NCI-H69 (cell line): ENCODE data around the gene MOB3A.

Experiments
- DNase-seq: peaks from one replicate; lab custom pipeline; 2025; lab: John Stamatoyannopoulos, UW

MOB3A gene

DNA sequence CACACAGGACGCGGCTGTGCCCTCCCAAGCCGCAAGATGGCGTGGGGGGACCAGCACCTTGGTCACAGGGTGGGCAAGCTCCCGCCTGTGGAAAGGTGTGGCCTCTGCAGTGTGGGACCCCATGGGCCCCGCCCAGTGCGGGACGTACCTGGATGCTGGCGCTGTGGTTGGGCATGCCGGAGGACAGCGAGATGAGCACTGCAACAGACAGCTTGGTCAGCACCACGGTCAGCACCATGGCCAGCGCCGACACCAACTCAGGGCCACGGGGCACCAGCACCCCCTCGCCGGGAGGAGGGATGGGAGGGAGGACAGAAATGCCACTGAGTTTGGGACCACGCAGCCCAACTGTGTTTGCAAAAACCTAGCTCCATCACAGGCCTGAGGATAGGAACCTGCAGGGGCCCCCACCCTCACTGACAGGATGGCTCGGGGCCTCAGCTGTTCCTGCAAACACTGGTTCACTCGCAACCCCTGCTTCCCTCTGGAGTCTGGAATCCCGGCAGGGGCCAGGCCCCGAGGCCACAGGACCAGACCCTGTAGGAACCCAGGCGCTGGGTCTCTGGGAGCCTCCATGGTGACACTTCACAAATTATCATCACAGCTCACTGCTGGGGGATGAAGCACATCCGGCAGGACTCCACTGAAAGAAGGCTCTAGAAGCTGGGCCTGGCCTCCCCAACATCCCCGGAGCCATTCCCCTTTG is 27.7 kb upstream of the MOB3A start:
- DNase-seq, result no peak

DNA sequence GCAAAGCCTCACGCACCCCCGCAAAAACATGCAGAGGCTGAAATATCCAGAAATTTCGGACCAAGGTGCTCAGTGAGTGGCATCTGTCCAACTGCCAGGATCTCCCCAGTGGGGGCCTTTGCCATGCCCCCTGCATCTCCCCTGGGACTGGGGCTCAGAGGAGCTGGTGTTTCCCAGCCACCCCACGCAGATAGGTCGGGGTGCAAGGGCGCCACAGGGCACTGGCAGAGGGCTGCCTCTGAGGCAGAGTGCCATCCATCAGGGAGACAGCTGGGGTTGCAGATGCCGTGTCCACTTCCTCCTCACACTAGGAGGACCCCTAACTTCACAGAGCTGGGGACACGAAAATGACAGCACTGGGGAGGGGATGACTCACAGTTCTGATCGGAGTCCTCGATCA is 26.9 kb upstream of the MOB3A start:
- no peak for DNase-seq

DNA sequence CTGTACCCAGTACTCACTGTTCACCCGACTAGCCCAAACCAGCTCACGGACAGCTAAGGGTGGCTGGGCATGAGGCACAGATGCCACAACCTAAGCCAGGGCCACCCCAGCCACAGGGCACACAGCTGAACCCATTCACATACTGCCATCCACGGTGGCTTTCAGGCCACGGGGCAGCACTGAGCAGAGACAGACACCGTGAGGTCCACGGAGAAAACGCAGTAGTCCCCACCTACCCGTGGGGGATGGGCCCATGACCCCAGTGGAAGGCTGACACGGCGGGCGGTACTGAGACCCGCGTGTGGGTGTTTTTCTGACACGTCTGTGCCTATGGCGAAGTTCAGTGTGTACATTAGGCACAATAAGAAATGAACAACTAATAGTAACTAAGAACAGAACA is 26.1 kb upstream of the MOB3A start:
- no peak for DNase-seq

DNA sequence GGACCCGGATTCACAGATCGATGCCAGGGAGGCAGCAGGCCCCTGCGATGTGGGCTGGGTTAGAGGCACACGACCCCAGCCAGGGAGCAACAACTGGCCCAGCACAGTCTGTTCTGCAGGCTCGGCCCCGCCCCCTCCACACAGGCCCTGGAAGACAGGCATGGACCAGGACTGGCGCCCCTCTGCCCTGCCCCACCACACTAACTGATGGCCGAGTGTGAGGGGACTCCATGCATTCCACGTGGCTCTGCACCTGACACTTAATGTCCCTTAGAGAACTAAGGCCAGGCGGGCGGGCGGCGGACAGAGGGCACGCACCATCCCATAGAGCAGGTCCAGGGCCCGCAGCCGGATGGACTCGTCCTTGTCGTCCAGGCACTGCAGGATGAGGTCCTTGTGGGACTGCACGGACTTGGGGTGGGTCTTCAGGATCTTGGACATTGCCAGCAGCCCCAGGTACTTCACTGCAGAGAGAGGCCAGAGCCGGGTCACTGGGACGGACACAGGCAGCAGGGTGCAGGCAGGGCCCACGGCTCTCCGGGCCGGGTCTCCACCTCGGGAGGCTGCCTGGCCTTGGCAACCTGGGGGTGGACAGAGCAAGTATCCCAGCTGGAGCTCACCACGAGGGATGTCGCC is 25.4 kb upstream of the MOB3A start:
- DNase-seq, result no peak

DNA sequence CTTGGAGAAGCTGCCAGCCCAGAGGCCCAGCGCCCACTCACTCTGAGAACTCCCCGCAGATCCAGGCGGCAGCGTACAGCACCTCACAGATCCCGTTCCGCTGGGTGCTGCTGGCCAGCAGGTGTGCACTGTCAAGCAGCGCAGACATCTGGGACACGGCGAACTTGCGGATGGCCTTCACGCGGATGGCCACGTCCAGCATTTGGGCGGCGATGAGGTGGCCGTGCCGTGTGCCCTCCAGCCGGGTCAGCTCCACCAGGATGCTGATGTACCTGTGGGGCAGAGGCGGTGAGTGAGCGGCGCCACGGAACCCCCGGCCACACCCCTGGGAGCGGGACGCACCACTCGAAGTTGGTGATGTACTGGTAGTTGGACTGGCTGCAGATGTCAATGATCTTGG is 24.7 kb upstream of the MOB3A start:
- no peak for DNase-seq

DNA sequence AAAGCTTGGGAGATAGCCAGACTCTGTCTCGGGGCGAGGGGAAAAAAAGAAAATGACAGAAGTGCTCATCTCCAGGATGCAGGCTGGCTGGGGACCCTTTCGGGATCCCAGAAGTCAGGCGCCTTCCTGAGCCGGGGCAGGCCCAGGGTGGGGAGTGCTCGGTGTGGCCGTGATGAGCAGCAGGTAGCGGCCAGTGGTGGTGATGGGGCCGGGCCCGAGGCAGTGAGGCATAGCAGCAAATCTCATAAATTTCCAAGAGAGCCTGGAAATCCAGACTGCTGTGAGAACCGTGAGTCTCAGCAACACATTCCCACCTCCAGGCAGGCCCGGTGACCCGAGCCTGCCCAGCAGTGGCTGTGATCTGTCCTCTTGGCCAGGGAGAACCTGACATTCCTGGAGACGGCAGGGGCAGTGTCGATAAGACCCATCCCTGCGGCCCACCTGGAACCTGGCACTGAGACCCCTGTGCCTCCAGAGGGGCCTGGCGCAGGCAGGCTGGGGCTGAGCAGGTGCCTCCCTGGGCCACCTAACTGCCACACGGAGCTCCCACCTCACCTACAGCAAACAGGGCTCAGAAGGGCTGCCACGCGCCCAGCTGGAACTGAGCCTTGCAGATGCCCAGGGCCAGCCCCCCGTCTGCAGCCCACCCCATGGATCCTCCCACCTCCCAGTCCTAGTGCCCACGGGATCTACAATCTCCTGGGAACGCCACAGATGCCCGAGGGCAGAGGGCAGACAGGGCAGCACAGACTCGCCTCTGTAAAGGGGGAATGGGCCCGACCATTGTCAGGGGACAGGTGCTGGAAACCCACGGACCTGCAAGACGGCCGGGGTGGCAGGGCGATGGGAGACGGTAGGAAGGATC is 24.0 kb upstream of the MOB3A start:
- no peak for DNase-seq

DNA sequence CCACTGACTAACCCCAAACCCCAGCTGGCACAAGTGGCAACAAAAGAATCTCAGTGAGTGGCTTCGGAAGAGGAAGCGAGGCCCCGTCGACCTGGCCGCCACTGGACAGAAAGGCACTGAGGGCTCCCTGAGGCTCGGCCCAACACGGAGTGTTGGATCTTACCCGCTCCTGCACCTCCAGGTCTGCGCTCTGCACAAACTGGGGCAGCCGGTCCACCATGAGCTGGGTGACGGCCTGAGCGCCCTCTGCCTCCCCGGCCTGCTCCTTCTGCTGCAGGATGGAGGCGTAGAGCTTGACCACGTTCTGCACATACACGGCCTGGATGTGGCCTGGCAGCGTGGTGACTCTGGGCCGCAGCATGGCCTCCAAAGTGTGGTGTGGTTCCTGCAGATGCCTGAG is 22.3 kb upstream of the MOB3A start:
- no peak for DNase-seq

DNA sequence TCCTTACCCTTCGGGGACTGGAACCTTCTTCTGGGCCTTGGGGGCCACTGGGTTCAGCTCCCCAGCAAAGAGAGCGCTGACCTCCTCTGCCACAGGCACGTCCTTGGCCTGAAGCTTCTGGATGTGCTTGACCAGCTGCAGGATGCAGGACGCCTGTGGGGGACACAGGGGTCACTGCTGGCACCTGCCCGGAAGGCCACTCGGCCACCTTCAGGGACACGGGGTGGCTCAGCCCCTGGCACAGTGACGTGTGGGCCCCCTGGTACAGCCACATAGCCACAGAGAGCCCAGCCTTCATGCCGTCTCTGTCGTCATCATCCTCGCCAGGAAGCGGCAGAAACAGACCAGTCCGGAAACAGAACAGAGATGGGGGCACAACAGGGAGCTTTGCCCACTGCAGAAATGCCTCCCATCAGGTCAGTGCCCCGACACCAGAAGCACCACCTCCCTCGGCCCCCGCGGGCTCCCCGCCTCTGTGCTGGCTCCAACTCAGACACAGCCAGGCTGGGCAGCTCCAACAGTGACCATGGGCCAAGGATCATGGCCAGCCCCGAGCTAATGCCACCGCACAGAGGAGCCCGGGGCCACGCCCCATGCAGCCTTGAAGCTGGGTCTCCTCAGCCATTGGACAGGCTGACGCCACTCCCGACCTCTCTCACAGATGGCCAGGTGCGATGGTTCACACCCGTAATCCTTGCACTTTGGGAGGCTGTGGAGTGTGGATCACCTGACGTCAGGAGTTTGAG is 21.3 kb upstream of the MOB3A start:
- no peak for DNase-seq

DNA sequence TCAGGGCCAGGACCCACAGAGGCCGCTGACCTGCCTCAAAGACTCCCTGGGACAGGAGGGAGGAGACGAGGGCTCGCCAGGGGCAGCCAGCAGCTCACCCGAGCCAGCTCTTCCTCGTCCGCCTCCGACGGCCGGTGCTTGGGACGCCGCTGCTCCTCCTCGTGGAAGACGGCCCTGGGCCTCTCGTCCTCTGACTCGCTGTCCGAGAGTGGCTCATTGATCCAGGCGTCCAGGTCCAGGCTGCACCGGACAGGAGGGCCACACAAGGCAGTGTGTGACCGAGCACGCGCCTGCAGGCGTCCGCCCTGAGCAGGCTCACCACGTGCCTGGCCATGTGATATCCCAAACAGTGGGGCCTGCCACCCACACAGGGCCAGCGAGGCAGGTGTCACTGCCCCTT is 20.4 kb upstream of the MOB3A start:
- DNase-seq, result no peak

DNA sequence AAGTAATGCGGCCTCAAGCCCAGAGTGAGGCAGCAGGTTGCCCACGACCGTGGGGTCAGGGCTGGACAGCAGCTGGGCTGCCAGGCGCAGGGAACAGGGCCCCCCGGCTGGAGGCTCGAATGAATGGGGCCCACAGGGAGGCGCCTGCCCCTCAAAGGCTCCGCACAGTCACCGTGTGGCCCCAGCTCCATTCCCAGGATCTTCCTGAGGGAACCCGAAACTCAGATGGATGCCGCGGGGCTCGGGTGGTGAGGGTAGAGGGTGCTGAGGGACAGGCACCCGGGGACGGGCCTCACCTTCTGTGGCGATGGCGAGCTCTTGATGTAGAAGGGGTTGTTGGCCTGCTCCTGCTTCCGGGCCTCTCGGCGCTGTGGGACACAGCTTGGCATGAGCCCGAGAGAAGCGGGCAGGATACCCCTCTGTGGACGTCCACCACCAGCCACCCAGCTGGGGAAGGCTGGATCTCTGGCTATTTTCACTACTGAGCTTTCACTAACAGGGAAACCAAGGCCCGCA is 19.8 kb upstream of the MOB3A start:
- no peak for DNase-seq

DNA sequence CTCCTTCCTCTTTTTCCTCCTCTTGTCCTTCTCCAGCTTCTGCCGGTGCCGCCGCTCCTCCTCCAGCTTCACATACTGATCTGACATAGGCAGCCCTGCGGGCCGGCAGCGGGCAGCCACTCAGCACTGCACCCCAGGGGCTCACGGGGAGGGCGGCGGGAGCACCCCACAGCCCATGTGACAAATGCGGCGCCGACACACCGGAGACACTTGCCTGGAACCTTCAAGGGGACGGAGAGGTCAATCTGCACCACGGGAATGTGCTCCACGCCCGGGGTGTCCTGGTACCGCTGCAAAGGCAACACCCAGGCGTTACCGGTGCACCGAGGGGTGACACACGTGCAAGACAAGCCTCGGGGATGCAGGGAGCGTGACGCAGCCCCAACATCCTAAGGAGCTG is 19.2 kb upstream of the MOB3A start:
- no peak for DNase-seq

DNA sequence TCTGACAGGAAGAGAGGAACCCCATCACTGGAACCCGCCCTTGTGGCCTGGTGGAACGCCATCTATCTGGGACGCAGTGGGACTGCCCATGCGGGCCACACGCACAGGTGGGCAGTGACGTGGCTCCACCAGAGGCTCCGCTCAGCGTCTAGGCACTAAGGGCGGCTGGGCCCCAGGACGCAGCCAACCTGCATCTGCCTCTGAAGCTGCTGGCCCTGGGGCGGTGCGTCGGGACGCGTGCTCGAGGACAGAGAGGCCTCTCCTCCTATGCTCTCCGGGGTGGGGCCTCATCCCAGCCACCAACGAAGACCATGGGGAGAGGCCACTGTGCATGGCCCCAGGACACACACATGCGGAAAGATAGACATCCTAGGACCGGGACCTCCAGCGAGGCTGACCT is 18.7 kb upstream of the MOB3A start:
- no peak for DNase-seq

DNA sequence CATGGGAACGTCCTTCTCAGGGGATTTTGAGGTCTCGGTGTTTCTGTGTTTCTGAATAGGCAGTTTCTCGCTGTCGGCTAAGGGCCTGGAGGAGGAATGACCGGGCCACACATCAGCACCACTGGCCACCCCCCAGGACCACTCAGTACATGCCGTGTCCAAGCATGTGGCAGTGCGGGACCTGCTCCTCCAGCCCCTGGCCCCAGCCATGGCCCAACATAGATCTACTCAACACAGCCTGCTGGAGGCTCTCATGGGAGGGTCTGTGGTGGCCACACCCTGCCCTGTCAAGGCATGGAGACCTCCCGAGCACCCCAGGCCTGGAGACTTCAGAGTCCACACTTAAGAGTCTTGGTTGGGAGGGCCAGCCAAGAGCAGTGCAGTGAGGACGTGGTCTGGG is 18.1 kb upstream of the MOB3A start:
- no peak for DNase-seq

DNA sequence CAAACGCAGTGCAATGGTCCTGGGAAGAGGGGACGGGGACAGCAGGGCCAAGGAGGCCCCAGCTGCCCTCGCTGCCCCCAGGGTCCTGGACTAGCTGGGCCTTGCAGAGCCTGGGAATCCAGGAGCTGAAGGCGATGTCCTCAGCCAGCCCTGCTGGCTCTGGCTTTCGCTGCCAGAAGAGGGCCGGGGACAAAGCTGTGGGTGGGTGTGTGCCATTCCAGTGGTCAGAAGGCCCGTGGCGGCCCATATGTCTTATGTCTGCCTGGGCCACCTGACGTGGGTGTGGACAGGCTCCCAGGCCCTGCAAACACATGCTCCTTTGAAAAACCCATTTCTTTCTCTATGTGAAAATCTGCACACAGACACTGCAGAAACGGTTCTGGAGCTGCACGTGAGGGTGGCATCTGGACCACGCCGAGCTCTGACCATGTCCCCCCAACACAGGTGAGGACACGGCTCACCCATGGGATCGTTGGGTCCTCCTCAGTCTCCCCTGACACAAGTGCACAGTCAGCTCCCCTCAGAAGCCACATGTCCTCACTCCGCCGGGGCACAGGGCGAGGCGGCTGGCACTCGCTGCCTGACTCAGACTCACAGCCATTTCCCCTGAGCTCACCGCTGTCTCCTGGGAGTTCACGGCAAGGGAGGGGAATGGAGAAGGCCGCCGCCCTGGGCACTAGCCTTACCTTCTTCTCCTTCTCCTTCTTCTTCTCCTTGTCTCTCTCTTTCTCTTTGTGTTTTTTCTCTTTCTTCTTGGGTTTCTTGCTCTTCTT is 17.5 kb upstream of the MOB3A start:
- DNase-seq, result no peak

DNA sequence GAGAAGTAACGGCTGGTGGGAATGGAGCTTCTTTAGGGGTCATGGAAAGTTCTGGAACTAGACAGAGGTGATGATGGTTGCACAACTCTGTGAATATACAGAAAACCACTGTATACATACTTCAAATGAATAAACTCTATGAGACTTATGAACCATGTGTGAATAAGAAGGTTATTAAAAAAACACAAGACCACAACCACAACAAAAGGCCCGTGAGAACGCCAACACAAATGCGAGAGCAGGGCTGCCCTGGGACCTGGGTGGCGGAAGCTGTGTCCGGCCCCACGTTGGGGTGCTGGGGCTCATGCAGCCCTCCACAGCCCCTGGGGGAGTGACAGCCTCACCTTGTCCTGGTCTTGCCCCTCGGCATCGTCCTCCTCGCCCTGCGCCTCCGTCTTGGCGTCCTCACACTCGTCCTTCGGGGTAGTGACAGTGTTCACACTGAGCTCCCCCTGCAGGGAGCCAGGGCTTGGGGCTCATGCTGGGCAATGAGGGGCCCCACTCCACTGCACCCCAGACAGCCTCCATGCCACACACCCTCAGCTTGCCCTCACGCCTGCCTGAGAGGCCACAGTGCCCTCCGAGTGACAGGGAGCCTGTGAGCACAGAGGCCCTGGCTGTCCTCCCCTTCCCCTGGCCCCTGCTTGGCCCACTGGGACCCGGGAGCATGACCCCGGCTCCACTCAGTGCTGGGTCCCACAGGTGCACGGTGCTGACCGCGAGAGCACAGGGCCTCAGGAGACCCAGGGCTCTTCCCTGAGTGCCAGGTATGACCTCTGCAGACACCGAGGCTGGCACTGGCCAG is 16.6 kb upstream of the MOB3A start:
- no peak for DNase-seq

DNA sequence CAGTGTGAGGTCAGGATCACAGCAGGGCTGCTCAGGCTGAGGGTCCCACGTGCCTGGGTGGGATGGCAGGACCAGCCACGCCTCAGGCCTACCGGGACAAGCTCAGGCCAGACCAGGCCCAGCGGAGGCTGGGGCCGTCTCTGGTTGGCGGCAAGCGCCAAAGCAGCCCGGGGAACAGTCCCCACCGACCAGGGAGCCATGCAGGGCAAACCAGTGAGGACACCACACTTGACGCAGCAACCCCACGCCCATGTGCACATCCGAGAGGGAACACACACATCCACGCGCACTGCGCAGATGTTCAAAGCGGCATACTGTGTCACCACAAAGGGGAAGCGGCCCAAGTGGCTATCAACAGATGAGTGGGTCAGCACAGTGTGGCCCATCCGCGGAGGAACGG is 15.8 kb upstream of the MOB3A start:
- no peak for DNase-seq

DNA sequence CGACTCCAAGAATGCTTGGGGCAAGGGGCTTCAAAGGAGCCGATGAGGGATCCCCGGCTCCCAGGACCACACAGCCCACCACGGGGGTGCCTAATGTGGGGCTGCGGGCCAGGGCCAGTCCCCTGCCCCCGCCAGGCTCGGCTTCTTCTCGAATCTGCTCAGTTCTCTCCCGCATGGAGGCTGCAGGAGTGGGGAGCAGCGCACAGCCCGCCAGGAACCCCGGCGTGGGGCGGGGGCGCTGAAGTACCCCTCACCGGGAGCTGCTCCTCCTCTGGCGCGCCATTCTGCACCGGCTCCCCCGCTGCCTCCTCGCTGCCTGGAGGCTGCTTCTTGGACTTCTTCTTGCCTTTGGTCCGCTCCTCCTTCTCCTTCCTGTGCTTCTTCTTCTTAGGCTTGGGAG is 15.3 kb upstream of the MOB3A start:
- DNase-seq, result no peak

DNA sequence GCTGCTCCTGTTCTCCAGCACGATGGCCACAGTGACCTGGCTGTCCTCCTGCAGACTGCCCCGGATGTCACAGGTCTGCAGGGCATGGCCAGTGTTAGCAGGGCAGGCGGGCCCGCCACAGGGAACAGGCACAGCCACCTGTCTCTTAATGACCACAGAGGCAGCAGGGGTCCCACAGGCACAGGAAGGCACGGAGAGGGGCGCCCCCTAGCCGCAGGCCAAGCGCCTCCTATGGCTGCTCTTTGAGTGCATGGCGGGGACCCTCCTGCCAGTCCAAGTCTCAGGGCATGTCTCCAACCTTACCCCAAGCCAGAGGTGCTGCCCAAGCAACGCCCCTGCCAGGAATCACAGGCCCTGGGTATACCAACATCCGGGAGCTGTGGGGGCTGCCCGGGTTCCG is 14.7 kb upstream of the MOB3A start:
- DNase-seq, result no peak

DNA sequence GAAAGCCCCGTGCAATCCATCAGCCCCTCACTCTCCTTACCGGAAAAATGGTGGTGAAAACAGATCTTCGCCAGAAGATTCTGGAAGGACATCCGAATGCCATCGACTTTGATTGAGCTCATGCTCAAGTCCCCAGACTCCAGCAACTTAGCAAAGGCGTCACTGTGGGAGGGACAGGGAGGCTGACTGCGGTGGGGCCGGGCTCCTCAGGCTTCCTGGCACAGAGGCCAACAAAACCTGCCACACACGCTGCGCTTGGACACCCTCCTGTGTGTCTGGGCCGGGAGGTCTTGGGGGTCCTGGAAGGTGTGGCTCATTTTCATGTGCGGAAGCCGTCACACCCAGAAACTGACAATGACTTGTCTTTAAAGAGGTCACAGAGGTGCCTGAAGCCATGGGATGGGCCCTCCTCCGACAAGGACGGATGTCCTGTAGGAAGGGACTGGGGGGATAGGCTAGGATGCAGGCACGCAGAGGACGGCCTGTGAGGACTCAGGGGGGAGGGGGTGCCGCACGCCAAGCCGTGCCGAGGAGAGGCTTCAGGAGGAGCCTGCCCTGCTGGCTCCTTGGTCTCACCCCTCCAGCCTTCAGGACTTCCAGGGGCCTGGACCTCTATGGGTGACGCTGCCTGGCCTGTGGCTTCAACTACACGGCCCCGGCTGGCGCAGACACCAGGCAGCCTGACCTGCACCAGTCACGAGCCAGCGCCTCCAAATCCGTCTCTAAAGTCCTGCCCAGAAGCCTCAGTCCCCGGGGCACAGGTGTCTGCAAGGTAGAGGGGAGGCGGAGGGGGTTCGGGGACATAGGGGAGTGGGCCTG is 13.1 kb upstream of the MOB3A start:
- no peak for DNase-seq
